ENCODE data around the gene DISP2. TPM values are rescaled to one million over a fixed set of nuclear protein-coding genes. Genes with fewer than 3 reads are reported as not detected.

DISP2 gene
- total RNA-seq, 1 donor from 2014 or later = 3.5 TPM

GRCh38 chr15:40325700-40326099 is 32.3 kb upstream of the DISP2 start:
- DNase-seq (ENCODE audit: low spot score) = no peak

- no peak for DNase-seq (ENCODE audit: low spot score)
These were observed 30.6 kb upstream of the DISP2 start for GRCh38 chr15:40327457-40327856.

- DNase-seq (ENCODE audit: low spot score) = no peak
These were observed 29.8 kb upstream of the DISP2 start for GRCh38 chr15:40328176-40328575.

- DNase-seq (ENCODE audit: low spot score) = no peak
These were observed 29.3 kb upstream of the DISP2 start for GRCh38 chr15:40328751-40329150.

GRCh38 chr15:40329804-40330203 is 28.2 kb upstream of the DISP2 start:
- no peak for DNase-seq (ENCODE audit: low spot score)

- peak; percentile 70 for DNase-seq (ENCODE audit: low spot score)
These were observed 27.6 kb upstream of the DISP2 start for GRCh38 chr15:40330368-40330836.

GRCh38 chr15:40331026-40331425 is 27.0 kb upstream of the DISP2 start:
- no peak for DNase-seq (ENCODE audit: low spot score)

GRCh38 chr15:40331637-40332036 is 26.4 kb upstream of the DISP2 start:
- DNase-seq (ENCODE audit: low spot score) = no peak

- no peak for DNase-seq (ENCODE audit: low spot score)
These were observed 25.8 kb upstream of the DISP2 start for GRCh38 chr15:40332113-40332781.

- peak; percentile 67 for DNase-seq (ENCODE audit: low spot score)
These were observed 24.0 kb upstream of the DISP2 start for GRCh38 chr15:40333922-40334492.

- no peak for DNase-seq (ENCODE audit: low spot score)
These were observed 23.5 kb upstream of the DISP2 start for GRCh38 chr15:40334541-40334940.

- DNase-seq (ENCODE audit: low spot score) = no peak
These were observed 22.9 kb upstream of the DISP2 start for GRCh38 chr15:40334941-40335795.

- no peak for DNase-seq (ENCODE audit: low spot score)
These were observed 21.9 kb upstream of the DISP2 start for GRCh38 chr15:40335938-40336743.

- DNase-seq (ENCODE audit: low spot score) = no peak
These were observed 21.3 kb upstream of the DISP2 start for GRCh38 chr15:40336744-40337122.

GRCh38 chr15:40337597-40337996 is 20.4 kb upstream of the DISP2 start:
- no peak for DNase-seq (ENCODE audit: low spot score)

- peak; percentile 66 for DNase-seq (ENCODE audit: low spot score)
These were observed 19.9 kb upstream of the DISP2 start for GRCh38 chr15:40338041-40338657.

GRCh38 chr15:40338921-40339620 is 18.9 kb upstream of the DISP2 start:
- peak; percentile 73 for DNase-seq (ENCODE audit: low spot score)

GRCh38 chr15:40339621-40339945 is 18.4 kb upstream of the DISP2 start:
- DNase-seq (ENCODE audit: low spot score) = no peak

GRCh38 chr15:40340038-40340739 is 17.8 kb upstream of the DISP2 start:
- DNase-seq (ENCODE audit: low spot score) = peak; percentile 61

GRCh38 chr15:40340740-40341400 is 17.1 kb upstream of the DISP2 start, which contains the start of gene CCDC9B:
TSS of gene CCDC9B (minus strand) at chr15:40340939. CDS start at chr15:40340819, 120 bp downstream.
- DNase-seq (ENCODE audit: low spot score) = peak; percentile 93
